Measurements from ENCODE around the gene RIC8B.

Gene RIC8B

GRCh38 chr12:106790020-106790419, 15.5 kb downstream of the RIC8B start:
- in situ Hi-C loops (cut with MboI; ENCODE audit: low pct_unique_long_range_greater_than_20kb, low sequenced_read_pairs, unreplicated experiment), result no loop called here
- no peak for TF ChIP-seq CTCF (IDR thresholded peaks at IDR 0.05; ENCODE audit: extremely low read depth, insufficient read depth, missing control alignments)
- DNase-seq (ENCODE audit: low spot score), result no peak

- in situ Hi-C loops (cut with MboI; ENCODE audit: low pct_unique_long_range_greater_than_20kb, low sequenced_read_pairs, unreplicated experiment), result no loop called here
- no peak for DNase-seq (ENCODE audit: low spot score)
- TF ChIP-seq CTCF (IDR thresholded peaks at IDR 0.05; ENCODE audit: extremely low read depth, insufficient read depth, missing control alignments), result no peak
Measured at GRCh38 chr12:106791531-106791930, 17.0 kb downstream of the RIC8B start.

GRCh38 chr12:106794369-106794768, 19.9 kb downstream of the RIC8B start:
- TF ChIP-seq CTCF (IDR thresholded peaks at IDR 0.05; ENCODE audit: extremely low read depth, insufficient read depth, missing control alignments), result no peak
- no peak for DNase-seq (ENCODE audit: low spot score)
- in situ Hi-C loops (cut with MboI; ENCODE audit: low pct_unique_long_range_greater_than_20kb, low sequenced_read_pairs, unreplicated experiment), result no loop called here

- in situ Hi-C loops (cut with MboI; ENCODE audit: low pct_unique_long_range_greater_than_20kb, low sequenced_read_pairs, unreplicated experiment), result no loop called here
- DNase-seq (ENCODE audit: low spot score), result no peak
- no peak for TF ChIP-seq CTCF (IDR thresholded peaks at IDR 0.05; ENCODE audit: extremely low read depth, insufficient read depth, missing control alignments)
Measured at GRCh38 chr12:106801167-106801708, 26.8 kb downstream of the RIC8B start.

GRCh38 chr12:106801830-106802533, 27.5 kb downstream of the RIC8B start:
- no peak for DNase-seq (ENCODE audit: low spot score)
- in situ Hi-C loops (cut with MboI; ENCODE audit: low pct_unique_long_range_greater_than_20kb, low sequenced_read_pairs, unreplicated experiment), result no loop called here

GRCh38 chr12:106804668-106805067, 30.2 kb downstream of the RIC8B start:
- in situ Hi-C loops (cut with MboI; ENCODE audit: low pct_unique_long_range_greater_than_20kb, low sequenced_read_pairs, unreplicated experiment), result no loop called here
- no peak for TF ChIP-seq CTCF (IDR thresholded peaks at IDR 0.05; ENCODE audit: extremely low read depth, insufficient read depth, missing control alignments)
- DNase-seq (ENCODE audit: low spot score), result no peak

More at GRCh38 chr12:106801830-106802533, 27.5 kb downstream of the RIC8B start:
- TF ChIP-seq CTCF (IDR thresholded peaks at IDR 0.05; ENCODE audit: extremely low read depth, insufficient read depth, missing control alignments), result no peak

Data from GM13977 (cell line).